Kidney epithelial cell (primary cell): ENCODE measurements around the gene ANO8. TPM values are rescaled to one million over a fixed set of nuclear protein-coding genes. Genes with fewer than 3 reads are reported as not detected.

Source experiments
- DNase-seq: peaks from one replicate; pipeline ENCODE4 v3.0.0-alpha.2; 2010; ENCODE audit warnings: low read depth
- H3K27me3 ChIP-seq: 2 replicates; pipeline ENCODE4 v1.6.0; 2011; ENCODE audit warnings: low read length; ENCODE audit not compliant: control insufficient read depth, insufficient read depth
- H3K36me3 ChIP-seq: 2 replicates; pipeline ENCODE4 v1.5.1; 2011; ENCODE audit warnings: low read length; ENCODE audit not compliant: control insufficient read depth, insufficient read depth
- H3K4me3 ChIP-seq: 2 replicates; pipeline ENCODE4 v1.5.1; 2011; ENCODE audit warnings: low read depth, mild to moderate bottlenecking, control low read depth, low read length
- total RNA-seq: library from RNA; depleted of rRNA; stranded (reverse); fragments of >200 nt; gene quantifications from 2 replicates; pipeline ENCODE4 v1.2.3, GENCODE V29; 2015
- TF ChIP-seq, protein P1 (sequence below): IDR thresholded peaks from 2 replicates; pipeline ENCODE4 v1.5.1; 2011; ENCODE audit warnings: mild to moderate bottlenecking, moderate library complexity, low read length, control low read depth, inconsistent platforms; ENCODE audit not compliant: insufficient read depth, poor library complexity, severe bottlenecking

ANO8 gene
- total RNA-seq, 1 donor from 2014 or later, result 6.9 TPM

DNA sequence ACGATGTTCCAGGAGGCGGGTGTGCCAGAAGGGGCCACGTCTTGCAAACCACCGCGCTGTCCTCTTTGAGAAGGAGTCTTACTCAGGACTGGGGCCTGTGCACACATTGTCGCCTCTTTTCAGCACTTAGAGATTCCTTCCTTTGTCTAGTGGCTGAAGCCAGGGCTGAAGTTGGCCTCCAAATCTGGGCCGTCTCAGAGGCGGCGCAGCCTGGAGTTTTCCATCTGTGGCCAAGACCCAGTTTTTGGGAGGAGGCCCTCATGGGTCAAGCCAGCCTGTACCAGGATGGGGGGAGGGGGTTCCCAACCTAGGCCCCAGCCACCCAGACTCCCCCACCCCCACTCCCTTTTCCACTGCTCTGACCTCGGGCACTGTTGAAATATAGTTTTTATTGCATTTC is 11.8 kb downstream of the ANO8 start:
- peaks cover 4% of the 10 kb centered on the region for H3K36me3 ChIP-seq
- TF ChIP-seq, protein P1, sequence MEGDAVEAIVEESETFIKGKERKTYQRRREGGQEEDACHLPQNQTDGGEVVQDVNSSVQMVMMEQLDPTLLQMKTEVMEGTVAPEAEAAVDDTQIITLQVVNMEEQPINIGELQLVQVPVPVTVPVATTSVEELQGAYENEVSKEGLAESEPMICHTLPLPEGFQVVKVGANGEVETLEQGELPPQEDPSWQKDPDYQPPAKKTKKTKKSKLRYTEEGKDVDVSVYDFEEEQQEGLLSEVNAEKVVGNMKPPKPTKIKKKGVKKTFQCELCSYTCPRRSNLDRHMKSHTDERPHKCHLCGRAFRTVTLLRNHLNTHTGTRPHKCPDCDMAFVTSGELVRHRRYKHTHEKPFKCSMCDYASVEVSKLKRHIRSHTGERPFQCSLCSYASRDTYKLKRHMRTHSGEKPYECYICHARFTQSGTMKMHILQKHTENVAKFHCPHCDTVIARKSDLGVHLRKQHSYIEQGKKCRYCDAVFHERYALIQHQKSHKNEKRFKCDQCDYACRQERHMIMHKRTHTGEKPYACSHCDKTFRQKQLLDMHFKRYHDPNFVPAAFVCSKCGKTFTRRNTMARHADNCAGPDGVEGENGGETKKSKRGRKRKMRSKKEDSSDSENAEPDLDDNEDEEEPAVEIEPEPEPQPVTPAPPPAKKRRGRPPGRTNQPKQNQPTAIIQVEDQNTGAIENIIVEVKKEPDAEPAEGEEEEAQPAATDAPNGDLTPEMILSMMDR, result no peak

DNA sequence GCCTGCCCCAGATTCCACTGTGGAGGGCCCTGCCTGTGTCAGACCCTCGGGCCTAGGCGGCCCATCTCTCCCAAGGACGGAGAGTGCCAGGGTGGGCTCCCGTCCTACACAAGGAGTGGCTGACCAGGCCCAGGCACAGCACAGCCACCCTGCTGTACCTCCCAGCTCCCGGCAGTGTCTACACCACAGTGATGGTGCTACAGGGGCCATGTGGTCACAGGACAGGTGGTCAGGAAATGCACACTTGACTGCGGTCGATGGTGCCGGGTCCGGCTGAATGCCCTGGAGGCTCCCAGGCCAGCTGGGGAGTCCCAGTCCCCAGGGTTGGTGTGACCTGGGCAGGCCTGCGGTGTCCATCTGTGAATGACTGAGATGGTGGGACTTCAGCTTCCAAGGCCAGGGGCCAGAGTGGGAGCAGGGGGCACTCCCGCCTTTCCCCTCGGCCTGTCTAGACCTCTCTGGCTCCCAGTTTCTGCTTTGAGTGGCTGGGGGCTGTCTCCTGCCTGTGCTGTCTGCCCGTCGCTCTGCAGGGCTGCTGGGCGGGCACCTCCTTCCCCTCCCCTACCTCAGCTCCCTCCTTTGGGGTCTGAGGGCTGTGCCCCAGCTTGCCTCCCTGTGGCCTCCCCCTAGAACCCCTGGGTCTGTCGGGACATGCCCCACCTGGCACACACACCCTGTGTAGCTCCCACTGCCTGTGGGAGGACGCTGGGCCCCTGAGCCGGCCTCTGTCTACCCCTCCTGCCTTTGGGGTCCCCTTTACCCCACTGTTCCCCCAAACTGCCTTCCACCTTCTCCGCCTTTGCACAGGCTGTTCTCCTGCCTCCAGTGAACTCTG is 12.8 kb downstream of the ANO8 start:
- Histone ChIP-seq H3K4me3 (no peak overlapping the region), H3K27me3 (no peaks in the 10 kb centered on the region), H3K36me3 (peaks cover 4% of the 10 kb centered on the region)
- TF ChIP-seq, protein P1, result no peak
- DNase-seq, result no peak

More for the DNA sequence above, 11.8 kb downstream of the ANO8 start:
- Histone ChIP-seq H3K27me3 (no peaks in the 10 kb centered on the region), H3K4me3 (no peak overlapping the region)
- no peak for DNase-seq

DNA sequence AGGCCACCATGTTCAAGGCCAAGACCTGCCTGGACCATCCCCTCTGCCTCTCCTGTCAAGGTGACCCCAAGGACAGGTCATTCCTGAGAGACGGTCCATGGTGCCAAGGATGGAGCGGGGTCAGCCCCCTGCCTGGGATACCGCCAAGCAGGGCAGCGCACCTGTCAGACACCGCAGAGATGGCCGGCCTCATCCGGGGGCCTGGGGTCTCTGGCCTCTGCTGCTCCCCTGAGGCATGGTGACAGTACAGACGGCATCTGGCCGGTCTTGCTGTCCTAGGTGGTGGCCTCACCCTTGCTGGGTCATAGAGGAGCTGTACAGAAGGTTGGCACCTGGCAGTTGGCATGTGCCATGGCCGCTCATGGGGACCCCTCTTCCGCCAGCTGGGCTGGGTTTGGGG is 14.2 kb downstream of the ANO8 start:
- peaks cover 4% of the 10 kb centered on the region for H3K36me3 ChIP-seq
- TF ChIP-seq, protein P1, result no peak
- no peak for DNase-seq
- H3K27me3 ChIP-seq, result no peaks in the 10 kb centered on the region
- H3K4me3 ChIP-seq, result no peak overlapping the region

DNA sequence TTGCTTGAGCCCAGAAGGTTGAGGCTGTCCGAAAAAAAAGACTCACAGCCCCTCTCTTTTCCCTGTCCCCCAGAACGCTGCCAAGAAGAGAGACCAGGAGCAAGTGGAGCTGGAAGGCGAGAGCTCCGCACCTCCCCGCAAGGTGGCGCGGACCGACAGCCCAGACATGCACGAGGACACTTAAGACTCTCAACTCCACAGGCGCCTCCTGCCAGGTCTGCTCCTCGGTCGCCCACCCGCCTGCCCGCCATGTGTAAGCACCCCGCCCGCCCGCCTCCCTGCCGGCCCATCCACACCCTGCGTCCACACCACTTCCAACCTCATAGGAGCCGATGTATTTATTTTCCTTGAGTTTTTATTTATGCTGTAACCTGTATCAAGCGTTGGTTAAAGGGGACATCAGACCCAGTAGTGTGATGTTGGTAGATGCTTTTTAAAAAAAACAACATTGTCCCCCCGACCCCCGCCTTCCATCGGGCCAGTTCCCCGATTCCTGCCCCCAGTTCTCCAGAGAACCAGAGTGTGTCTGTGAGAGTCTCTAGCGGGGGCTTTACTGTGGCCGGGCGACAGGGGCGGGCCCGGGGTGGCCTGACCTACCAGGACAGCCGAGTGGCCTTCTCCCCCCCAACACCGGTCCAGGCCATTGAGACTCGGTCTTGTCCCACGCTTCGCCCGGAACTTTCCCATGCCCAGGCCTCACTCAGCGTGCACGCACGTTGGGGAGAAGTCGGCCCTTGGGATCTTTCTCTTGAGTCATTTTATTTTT is 15.0 kb downstream of the ANO8 start:
- Histone ChIP-seq H3K27me3 (no peaks in the 10 kb centered on the region), H3K4me3 (no peak overlapping the region), H3K36me3 (peaks cover 4% of the 10 kb centered on the region)
- TF ChIP-seq, protein P1, result no peak
- DNase-seq, result no peak

DNA sequence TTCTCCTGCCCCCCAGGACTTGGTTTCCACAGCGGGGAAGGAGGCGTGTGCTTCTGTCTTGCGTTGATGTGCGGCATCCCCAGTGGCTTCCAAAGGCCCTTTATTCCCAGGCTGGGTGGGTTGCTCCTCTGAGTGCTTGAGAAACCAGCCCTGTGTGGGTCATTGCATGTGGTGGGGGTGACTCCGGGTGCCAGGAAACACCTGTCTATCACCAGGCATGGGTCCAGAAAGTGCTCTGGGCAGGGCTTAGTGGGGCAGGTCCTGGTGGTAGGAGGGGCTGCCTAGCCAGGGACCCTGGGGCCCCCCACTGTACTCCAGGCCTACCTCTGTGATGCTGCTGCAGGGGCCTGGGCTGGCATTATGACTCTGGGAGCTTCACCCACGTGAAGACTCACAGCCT is 15.7 kb downstream of the ANO8 start:
- Histone ChIP-seq H3K27me3 (no peaks in the 10 kb centered on the region), H3K36me3 (peaks cover 5% of the 10 kb centered on the region), H3K4me3 (no peak overlapping the region)
- DNase-seq, result no peak
- TF ChIP-seq, protein P1, result no peak
